ENCODE results near the gene EXOC6B. TPM values are rescaled to one million over a fixed set of nuclear protein-coding genes. Genes with fewer than 3 reads are reported as not detected.

EXOC6B gene
- polyA plus RNA-seq, 2 of the 4 experiments (the other 2 are of a cell fraction): 15.5 to 24.7 TPM

DNA sequence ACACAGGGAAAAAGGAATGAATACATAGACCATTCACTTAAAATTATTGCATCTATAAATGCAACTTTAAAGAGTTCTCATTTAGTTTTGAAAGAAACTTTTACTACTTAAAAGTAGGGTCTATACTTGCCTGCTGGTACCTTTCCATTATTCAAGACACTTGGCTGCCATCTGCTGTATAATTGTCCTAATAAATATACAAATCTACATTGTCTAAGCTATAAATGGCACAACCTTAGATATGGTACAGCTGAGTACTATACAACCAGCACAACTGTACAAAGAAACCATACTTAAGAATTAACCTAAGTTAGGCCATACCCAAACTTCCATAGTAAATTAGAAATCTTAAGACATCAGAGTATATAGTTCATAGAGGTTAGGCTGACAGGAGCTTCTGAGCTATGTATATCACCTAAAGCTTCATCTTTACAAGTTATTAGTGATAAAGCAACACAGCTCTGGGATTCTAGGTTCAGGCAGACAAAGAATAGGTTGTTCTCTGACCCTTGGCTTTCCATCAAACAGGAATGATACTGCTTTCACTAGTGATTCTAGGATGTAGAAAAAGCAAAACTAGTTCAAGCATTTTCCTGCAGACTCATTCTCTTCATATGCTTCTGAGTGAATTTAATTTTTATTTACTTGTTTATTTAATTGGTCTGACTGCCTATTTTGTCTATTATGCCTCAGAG lies 22.1 kb downstream of the EXOC6B start:
- FAIRE-seq (no peak), DNase-seq (ENCODE audit: low read depth in 1 of 2, low spot score in 1 of 2) (no peak), ATAC-seq (peak in 1 of 2 experiments; percentile 38; a peak in 1 of 6 replicates)
- TF ChIP-seq RAD21 (conservative IDR thresholded peaks at IDR 0.05 in 1 of 2, IDR thresholded peaks at IDR 0.05 in 1 of 2) (peak; percentile 24 to 33; a peak in 3 of 5 replicates), KDM5A (IDR thresholded peaks at IDR 0.05) (no peak), HOXB5 (CRISPR knock-in tag; IDR thresholded peaks at IDR 0.05) (no peak), ZFP36 (IDR thresholded peaks at IDR 0.05; ENCODE audit: borderline replicate concordance, partially characterized antibody) (no peak), MAZ (IDR thresholded peaks at IDR 0.05; ENCODE audit: borderline replicate concordance, low read depth, low read length) (no peak), CEBPB (IDR thresholded peaks at IDR 0.05) (no peak)
- TF ChIP-seq, protein P1, sequence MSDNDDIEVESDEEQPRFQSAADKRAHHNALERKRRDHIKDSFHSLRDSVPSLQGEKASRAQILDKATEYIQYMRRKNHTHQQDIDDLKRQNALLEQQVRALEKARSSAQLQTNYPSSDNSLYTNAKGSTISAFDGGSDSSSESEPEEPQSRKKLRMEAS (IDR thresholded peaks at IDR 0.05): no peak
- H3K4me3 ChIP-seq: no peak overlapping the region
- H3K9me3 ChIP-seq: peaks cover 10% of the 10 kb centered on the region
- ChIA-PET CTCF (interaction anchor here (0.6 to 2.5 kb wide), 14 partner anchors 10 to 1274 kb away, joined by 3 to 13 read pairs (median 4); no protein-coding TSS in a partner anchor), POLR2A (no interaction called here)
- peaks cover 8% of the 10 kb centered on the region; the same call in 2 of the 3 replicates for H3K4me1 ChIP-seq
- no peak overlapping the region for H3K4me2 ChIP-seq
- no peak overlapping the region for H3K27ac ChIP-seq

DNA sequence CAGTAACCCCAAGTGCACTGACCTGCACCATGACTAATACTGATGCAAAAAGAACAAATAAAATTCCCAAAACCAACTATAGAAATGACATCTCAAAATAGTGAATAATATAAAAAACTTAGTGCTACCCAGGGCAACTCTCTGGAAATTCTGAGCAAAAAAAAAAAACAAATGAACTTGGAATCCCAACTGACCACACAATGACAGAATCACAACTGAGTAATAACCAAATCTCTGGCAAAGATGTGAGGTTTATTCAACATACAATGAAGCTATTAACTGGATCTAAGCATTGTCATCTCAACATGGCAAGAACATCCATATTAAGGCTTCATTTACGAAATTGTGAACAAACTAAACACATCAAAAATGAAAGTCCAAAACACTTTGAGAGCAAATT lies 22.7 kb downstream of the EXOC6B start:
- H3K4me3 ChIP-seq: no peak overlapping the region
- 85% methylated on average over 1 of the region's 1 CpG for WGBS (ENCODE audit: missing lambda C conversion rate)
- H3K9me3 ChIP-seq: peaks cover 3% of the 10 kb centered on the region; the same call in 2 of the 3 replicates
- no peak for ATAC-seq
- H3K4me2 ChIP-seq: no peak overlapping the region
- no peak for DNase-seq (ENCODE audit: low read depth in 1 of 2, low spot score in 1 of 2)
- ChIA-PET POLR2A (no interaction called here), CTCF (interaction anchor here (0.6 to 2.5 kb wide), 14 partner anchors 9 to 1273 kb away, joined by 3 to 13 read pairs (median 4); no protein-coding TSS in a partner anchor)
- FAIRE-seq: no peak
- TF ChIP-seq HES2 (IDR thresholded peaks at IDR 0.05): no peak
- no peak for TF ChIP-seq NPAS2 (CRISPR knock-in tag; IDR thresholded peaks at IDR 0.05; ENCODE audit: borderline replicate concordance)
- TF ChIP-seq MAZ (IDR thresholded peaks at IDR 0.05; ENCODE audit: borderline replicate concordance, low read depth, low read length): no peak
- no peak for TF ChIP-seq JUN (IDR thresholded peaks at IDR 0.05)
- H3K4me1 ChIP-seq: peaks cover 8% of the 10 kb centered on the region; the same call in 2 of the 3 replicates
- no peak overlapping the region for H3K27ac ChIP-seq

DNA sequence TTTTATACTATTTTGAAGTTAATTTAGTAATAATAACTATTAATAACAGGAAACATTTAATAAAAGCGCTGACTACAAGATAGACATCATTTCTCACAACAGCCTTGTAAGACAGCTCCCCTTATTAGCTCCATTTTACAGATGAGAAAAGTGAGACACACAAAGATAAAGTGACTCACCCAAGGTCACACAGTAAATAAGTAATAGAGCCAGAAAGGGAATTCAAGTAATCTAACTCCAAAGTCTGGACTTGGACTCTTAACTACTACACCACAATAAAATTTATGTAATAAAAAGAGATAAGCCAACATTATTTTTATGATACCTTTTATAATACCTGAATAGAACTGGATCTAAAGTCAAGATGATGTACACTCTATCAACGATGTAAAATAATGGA lies 25.3 kb downstream of the EXOC6B start:
- no peaks in the 10 kb centered on the region for H3K9me3 ChIP-seq
- WGBS (ENCODE audit: missing lambda C conversion rate): 56% methylated on average over 2 of the region's 2 CpGs
- ATAC-seq (no peak), FAIRE-seq (no peak), DNase-seq (ENCODE audit: low read depth in 1 of 2, low spot score in 1 of 2) (no peak)
- CTCF ChIA-PET: interaction anchor here (0.6 to 2.5 kb wide), 3 partner anchors 49 to 59 kb away, joined by 3 to 9 read pairs (median 3); no protein-coding TSS in a partner anchor
- no peak overlapping the region for H3K4me2 ChIP-seq
- TF ChIP-seq, protein P2, sequence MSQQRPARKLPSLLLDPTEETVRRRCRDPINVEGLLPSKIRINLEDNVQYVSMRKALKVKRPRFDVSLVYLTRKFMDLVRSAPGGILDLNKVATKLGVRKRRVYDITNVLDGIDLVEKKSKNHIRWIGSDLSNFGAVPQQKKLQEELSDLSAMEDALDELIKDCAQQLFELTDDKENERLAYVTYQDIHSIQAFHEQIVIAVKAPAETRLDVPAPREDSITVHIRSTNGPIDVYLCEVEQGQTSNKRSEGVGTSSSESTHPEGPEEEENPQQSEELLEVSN (IDR thresholded peaks at IDR 0.05; ENCODE audit: borderline replicate concordance, low read depth): no peak
- TF ChIP-seq POLR2A (IDR thresholded peaks at IDR 0.05; ENCODE audit: low read length): no peak
- TF ChIP-seq FOSL2 (IDR thresholded peaks at IDR 0.05): no peak
- peak; percentile 23; the same call in 1 of the 2 replicates for TF ChIP-seq FOSL2 (CRISPR knock-in tag; IDR thresholded peaks at IDR 0.05)
- TF ChIP-seq, protein P1 (IDR thresholded peaks at IDR 0.05): no peak
- peaks cover 8% of the 10 kb centered on the region; the same call in 2 of the 3 replicates for H3K4me1 ChIP-seq
- no peak overlapping the region for H3K27ac ChIP-seq
- POLR2A ChIA-PET: no interaction called here
- H3K4me3 ChIP-seq: no peak overlapping the region

DNA sequence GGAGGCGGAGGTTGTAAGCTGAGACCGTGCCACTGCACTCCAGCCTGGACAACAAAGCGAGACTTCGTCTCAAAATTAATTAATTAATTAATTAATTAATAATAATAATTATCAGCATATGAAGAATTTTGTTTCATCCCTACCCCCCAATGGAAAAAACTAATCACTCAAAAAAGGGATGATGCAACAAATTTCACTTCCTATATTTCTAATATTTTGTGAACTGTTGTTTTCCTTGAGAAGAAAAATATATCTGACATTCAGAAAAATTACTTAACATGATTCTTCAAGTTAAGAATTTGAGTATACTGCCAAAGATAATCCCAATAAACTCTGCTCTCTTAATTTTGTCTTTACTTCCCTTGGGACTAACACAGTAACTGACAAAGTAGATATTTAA lies 28.1 kb downstream of the EXOC6B start:
- FAIRE-seq (no peak), DNase-seq (ENCODE audit: low read depth in 1 of 2, low spot score in 1 of 2) (no peak), ATAC-seq (no peak)
- ChIA-PET CTCF (interaction anchor here (0.8 to 1.4 kb wide), 4 partner anchors 26 to 366 kb away, joined by 3 to 4 read pairs (median 3); no protein-coding TSS in a partner anchor), POLR2A (no interaction called here)
- Histone ChIP-seq H3K4me2 (no peak overlapping the region), H3K4me1 (peaks cover 14% of the 10 kb centered on the region), H3K9me3 (no peaks in the 10 kb centered on the region), H3K4me3 (no peak overlapping the region), H3K27ac (no peak overlapping the region)
- TF ChIP-seq CHD4 (IDR thresholded peaks at IDR 0.05; ENCODE audit: borderline replicate concordance) (no peak), POLR2A (IDR thresholded peaks at IDR 0.05; ENCODE audit: low read length) (no peak), CEBPB (IDR thresholded peaks at IDR 0.05) (no peak), RCOR1 (IDR thresholded peaks at IDR 0.05; ENCODE audit: low read depth, low read length) (no peak), SREBF2 (IDR thresholded peaks at IDR 0.05) (no peak)
- TF ChIP-seq, protein P3, sequence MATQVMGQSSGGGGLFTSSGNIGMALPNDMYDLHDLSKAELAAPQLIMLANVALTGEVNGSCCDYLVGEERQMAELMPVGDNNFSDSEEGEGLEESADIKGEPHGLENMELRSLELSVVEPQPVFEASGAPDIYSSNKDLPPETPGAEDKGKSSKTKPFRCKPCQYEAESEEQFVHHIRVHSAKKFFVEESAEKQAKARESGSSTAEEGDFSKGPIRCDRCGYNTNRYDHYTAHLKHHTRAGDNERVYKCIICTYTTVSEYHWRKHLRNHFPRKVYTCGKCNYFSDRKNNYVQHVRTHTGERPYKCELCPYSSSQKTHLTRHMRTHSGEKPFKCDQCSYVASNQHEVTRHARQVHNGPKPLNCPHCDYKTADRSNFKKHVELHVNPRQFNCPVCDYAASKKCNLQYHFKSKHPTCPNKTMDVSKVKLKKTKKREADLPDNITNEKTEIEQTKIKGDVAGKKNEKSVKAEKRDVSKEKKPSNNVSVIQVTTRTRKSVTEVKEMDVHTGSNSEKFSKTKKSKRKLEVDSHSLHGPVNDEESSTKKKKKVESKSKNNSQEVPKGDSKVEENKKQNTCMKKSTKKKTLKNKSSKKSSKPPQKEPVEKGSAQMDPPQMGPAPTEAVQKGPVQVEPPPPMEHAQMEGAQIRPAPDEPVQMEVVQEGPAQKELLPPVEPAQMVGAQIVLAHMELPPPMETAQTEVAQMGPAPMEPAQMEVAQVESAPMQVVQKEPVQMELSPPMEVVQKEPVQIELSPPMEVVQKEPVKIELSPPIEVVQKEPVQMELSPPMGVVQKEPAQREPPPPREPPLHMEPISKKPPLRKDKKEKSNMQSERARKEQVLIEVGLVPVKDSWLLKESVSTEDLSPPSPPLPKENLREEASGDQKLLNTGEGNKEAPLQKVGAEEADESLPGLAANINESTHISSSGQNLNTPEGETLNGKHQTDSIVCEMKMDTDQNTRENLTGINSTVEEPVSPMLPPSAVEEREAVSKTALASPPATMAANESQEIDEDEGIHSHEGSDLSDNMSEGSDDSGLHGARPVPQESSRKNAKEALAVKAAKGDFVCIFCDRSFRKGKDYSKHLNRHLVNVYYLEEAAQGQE (IDR thresholded peaks at IDR 0.05): no peak
- WGBS (ENCODE audit: missing lambda C conversion rate): 94% methylated on average over 4 of the region's 4 CpGs
